Subcutaneous preadipocyte (primary cell): Measurements from ENCODE around the gene MAP2K5. TPM values are rescaled to one million over a fixed set of nuclear protein-coding genes. Genes with fewer than 3 reads are reported as not detected.

ENCODE experiments used
- small RNA-seq: library from RNA; depleted of rRNA; stranded (forward); fragments of <200 nt; gene quantifications from one replicate; pipeline ENCODE3, GENCODE V24; 2012
- total RNA-seq: library from RNA; depleted of rRNA; stranded (reverse); fragments of >200 nt; gene quantifications from 2 replicates; pipeline ENCODE4 v1.2.3, GENCODE V29; 2012

The MAP2K5 gene
- total RNA-seq: 8.4 and 9.2 TPM in 2 replicates

DNA sequence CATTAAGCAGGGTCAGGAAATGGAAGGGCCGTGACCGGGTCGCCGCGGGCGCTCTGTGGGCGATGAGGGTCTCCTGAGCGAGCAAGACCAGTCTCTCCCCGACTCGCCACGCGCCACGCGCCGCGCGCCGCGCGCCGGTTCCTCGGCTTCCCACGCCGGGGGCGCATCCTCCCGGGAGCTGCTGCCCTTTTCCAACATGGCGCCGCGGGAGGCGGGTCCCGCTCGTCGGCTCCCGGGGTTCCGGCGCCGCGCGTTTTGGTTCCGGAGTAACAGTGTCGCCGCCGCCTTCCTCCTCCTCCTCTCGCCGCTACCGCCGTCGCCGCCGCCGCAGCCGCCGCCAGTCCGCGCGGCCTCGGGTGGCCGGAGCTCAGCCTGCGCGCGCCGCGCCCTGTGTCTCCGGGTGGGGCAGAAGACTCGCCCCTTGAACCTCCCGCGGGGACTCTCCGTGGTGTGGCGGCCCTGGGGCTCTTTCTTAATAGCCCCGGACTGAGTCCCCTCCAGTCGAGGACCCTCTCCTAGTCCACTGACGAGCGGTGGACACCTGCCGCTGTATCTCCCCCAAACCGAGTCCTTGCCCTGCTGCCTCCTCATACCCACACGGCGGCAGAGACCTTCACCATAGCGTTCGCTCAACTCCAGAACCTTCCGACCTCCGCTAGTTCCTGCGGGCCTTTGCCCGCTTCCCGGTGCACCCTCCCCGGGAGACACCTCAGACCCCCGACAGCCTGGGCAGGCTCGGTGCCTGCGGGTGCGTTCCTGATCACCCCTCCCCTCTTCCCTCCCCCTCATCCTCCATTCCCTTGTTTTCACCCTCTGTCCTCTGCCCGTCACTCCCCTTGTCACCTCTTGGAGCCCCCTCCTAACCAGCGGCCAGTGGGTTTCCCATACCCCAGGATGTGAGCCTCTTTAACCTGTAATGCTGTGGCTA lies at the start of gene MAP2K5:
TSS of gene MAP2K5 (plus strand) at position 284 of the 928 bp plus-strand sequence. CDS start at position 917, 633 bp downstream.

DNA sequence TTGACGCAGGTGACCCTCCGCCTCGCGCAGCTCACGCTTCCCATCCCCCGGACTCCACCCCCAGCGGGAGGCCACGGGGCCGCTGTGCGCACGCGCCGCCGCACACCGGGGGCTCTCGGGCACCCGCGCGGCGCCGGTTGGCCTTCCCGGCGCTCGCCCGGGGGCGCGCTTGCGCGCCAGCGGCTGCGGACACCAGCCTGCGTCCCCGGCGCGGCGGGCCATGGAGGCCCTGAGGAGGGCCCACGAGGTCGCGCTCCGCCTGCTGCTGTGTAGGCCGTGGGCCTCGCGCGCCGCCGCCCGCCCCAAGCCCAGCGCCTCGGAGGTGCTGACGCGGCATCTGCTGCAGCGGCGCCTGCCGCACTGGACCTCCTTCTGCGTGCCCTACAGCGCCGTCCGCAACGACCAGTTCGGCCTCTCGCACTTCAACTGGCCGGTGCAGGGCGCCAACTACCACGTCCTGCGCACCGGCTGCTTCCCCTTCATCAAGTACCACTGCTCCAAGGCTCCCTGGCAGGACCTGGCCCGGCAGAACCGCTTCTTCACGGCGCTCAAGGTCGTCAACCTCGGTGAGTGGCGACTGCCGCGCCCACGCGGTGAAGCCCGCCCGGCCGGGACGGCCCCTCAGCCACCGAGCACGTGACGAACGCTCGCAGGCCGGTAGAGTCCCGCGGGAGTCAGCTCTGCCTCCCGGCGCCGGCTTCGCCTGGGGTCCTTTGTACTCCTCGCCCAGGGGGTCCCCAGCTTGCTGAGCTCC lies 21.3 kb upstream of the MAP2K5 start, which contains the start of gene C15orf61:
TSS of gene C15orf61 (plus strand) at position 103 of the 754 bp plus-strand sequence. CDS start at position 221, 118 bp downstream.

GRCh38 chr15:67824976-67825880 lies 282.7 kb downstream of the MAP2K5 start, which contains the start of gene SKOR1:
TSS of gene SKOR1 (plus strand) at chr15:67825509. CDS start at chr15:67825603, 94 bp downstream.

DNA sequence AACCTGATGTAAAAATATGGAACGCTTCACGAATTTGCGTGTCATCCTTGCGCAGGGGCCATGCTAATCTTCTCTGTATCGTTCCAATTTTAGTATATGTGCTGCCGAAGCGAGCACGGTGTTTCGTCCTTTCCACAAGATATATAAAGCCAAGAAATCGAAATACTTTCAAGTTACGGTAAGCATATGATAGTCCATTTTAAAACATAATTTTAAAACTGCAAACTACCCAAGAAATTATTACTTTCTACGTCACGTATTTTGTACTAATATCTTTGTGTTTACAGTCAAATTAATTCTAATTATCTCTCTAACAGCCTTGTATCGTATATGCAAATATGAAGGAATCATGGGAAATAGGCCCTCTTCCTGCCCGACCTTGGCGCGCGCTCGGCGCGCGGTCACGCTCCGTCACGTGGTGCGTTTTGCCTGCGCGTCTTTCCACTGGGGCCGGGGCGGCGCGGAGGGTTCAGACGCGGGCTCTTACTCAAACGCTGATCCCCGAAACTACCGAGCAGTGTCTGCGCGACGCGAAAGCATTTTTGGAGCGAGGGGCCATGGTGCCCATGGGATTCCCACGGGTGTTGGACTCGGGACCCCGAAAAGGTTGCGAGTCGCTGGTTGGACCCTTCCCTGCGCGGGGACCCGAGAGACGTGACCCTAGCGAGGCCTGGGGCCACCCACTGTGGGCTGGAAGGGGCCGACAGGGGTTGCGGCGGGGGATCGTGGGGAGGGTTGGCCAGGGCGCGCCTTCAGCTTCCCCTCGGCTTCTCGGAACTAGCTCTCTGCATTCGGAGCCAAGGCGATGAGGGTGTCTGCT lies 297.6 kb downstream of the MAP2K5 start, which contains the start of gene RNU6-1:
TSS of gene RNU6-1 (minus strand) at position 117 of the 820 bp plus-strand sequence.

Small RNA genes lying within 50 kb of the gene (small RNA-seq; reads per million reads assigned to genes)
- 4.5 reads per million, percentile 92 among the genes with 10 or more reads in this experiment for gene RNU6-1

Other genes starting within 250 kb of the MAP2K5 start
- gene C15orf61, start 21.6 kb upstream of the MAP2K5 start, total RNA-seq: 5.3 and 5.5 TPM in 2 replicates